ENCODE results near the gene TECPR1.

TECPR1 gene, protein sequence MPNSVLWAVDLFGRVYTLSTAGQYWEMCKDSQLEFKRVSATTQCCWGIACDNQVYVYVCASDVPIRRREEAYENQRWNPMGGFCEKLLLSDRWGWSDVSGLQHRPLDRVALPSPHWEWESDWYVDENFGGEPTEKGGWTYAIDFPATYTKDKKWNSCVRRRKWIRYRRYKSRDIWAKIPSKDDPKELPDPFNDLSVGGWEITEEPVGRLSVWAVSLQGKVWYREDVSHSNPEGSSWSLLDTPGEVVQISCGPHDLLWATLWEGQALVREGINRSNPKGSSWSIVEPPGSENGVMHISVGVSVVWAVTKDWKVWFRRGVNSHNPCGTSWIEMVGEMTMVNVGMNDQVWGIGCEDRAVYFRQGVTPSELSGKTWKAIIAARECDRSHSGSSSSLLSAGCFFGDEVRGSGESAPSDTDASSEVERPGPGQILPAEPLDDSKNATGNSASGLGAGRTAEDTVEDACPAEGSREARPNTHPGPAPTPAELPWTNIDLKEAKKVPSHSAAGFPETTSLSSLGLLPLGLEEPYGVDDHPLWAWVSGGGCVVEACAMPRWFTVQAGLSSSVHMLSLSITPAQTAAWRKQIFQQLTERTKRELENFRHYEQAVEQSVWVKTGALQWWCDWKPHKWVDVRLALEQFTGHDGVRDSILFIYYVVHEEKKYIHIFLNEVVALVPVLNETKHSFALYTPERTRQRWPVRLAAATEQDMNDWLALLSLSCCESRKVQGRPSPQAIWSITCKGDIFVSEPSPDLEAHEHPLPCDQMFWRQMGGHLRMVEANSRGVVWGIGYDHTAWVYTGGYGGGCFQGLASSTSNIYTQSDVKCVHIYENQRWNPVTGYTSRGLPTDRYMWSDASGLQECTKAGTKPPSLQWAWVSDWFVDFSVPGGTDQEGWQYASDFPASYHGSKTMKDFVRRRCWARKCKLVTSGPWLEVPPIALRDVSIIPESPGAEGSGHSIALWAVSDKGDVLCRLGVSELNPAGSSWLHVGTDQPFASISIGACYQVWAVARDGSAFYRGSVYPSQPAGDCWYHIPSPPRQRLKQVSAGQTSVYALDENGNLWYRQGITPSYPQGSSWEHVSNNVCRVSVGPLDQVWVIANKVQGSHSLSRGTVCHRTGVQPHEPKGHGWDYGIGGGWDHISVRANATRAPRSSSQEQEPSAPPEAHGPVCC

DNA sequence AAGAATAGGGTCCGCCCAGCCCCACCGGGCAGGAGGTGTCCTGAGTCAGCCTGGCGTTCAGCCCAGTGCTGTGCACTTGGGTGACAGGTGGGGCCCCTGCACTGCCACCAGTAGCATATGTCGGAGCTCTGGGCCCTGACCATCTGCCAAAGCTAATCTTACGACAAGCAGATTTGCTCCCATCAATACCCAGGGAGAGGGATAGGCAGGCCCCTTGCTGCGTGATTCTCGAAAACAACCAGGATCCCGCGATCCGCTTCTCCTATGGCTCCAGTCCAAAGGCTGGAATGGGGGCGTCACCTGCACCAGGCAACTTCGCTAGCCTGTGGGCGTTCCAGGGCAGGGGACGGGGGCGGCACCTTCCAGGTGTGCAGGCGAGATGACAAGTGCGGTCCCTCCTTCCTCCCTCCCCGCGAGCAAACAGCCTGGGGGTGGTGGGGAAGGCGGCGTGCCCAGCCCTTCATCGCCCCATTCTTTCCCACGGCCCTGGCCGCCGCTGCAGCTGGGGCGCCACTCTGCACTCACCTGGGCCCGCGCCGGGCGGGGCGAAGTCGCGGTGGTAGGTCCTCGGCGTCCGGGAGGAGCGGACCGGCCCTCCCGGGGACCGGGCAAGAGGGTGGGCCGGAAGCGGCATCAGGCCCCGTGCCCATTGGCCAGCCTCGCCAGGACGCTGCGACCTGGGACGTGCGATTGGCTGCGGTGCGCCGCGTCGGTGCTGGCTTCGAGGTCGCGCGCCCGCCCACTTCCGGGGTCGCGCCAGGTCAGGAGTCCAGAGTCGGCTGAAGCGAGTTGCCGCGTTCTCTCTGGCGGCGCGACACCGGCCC is at the start of gene TECPR1:
Gene TECPR1, minus strand, starts transcription at position 632 of the 824 bp plus-strand sequence. CDS start 6,086 bp downstream, outside the sequence.
- no peaks in the 10 kb centered on the region for H3K9me3 ChIP-seq
- peak within 1 kb of the TSS; percentile 81 for H3K4me3 ChIP-seq
- H3K36me3 ChIP-seq (replicated peaks), result peaks cover under 1% of the 10 kb centered on the region; the same call in 1 of the 2 replicates
- H3K27me3 ChIP-seq (ENCODE audit: low read depth), result no peaks in the 10 kb centered on the region
- in situ Hi-C loops (cut with MboI; ENCODE audit: low sequenced_read_pairs), result no loop called here
- DNase-seq (ENCODE audit: low spot score in 2 of 2), result peak; percentile 88 to 94
- no peaks in the 10 kb centered on the region; the same call in 1 of the 2 replicates for H3K4me1 ChIP-seq

DNA sequence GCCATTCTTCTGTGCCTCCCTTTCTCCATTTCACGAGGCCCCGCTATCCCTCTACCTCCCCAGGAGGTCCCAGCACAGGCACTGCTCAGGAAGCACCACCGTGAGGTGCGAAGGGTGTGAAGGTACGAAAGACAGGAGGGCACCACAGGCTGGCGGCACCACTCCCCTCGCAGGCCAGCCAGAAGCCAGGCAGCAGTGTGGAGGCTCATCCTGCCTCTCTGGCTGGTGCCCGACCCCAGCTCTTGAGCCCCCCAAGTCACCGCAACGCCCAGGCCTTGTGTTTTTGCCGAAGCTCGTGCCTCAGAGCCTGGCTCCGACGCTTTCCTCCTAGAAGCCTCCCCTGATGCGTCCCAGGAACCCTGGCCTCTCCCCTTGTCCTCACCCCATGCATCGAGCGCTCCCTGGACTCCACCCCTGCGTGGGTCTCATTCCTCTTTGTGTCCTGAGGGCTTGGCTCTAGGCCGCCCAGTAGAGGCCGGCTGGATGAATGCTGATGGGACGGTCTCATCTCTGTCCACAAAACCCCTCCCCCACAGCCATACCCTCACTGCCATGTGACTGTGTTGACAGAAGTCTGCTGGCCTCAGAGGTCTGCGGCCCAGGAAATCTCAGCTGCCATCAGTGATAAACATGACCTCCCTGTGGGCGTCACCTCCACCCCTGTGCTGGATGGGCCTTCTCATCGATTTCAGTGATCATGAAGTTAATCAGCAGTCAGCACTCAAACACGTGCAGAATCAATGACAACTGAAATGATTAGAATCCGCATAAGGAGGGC is 48.8 kb upstream of the TECPR1 start:
- DNase-seq (ENCODE audit: low spot score in 2 of 2), result no peak
- in situ Hi-C loops (cut with MboI; ENCODE audit: low sequenced_read_pairs), result no loop called here
- peaks cover 22% of the 10 kb centered on the region for H3K36me3 ChIP-seq (replicated peaks)
- H3K9me3 ChIP-seq, result no peaks in the 10 kb centered on the region
- no peak overlapping the region for H3K4me3 ChIP-seq
- H3K27me3 ChIP-seq (ENCODE audit: low read depth), result no peaks in the 10 kb centered on the region
- no peaks in the 10 kb centered on the region for H3K4me1 ChIP-seq

DNA sequence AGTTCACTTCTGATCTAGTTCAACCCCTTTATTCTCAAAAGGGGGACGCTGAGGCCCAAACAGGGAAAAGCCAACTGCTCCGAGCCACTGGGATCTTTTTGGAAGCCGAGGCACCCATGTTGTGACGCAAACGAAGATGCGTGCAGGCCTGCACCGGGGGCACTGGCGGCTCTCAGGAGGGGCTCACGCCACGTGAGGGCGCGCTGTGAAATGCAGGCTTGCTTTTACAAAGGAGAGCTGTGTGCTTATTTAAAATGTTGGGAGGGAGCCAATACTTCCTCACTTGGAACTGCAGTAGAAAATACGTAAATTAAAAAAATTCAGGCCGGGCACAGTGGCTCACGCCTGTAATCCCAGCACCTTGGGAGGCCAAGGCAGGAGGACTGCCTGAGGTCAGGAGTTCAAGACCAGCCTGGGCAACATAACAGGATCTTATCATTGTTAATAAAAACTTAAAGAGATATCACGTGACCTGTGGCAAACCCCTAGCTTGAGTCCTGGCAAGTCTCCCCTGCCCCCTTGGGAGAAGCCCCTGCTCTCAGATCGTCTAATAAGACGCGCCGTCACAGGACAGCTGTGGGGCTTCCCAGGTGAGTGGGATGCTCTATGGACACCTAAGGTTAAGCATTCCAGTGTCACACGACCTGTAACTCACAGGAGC is 45.7 kb upstream of the TECPR1 start:
- H3K4me3 ChIP-seq, result no peak overlapping the region
- in situ Hi-C loops (cut with MboI; ENCODE audit: low sequenced_read_pairs), result loop anchor here (10.0 kb wide), 1 partner anchor 547 kb away; no protein-coding TSS in a partner anchor

DNA sequence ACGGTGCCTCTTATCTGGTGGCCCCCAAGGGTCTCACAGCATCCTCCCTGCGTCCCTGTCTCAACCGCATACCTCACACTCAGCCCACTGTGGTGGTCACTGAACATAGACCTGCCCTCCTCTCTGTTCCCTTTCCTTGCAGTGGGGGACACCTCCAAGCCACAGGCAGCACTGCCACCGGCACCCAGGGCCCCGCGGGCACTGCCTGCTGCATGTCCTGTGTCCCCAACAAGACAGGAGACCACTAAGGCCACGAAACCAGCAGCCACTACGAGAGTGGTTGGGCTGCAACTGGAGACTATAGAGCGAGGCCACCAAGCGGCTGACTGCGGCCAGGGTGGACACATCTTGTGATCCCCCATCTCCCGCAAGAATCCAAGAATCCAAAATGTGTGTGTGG is 44.8 kb upstream of the TECPR1 start:
- H3K4me3 ChIP-seq, result no peak overlapping the region
- in situ Hi-C loops (cut with MboI; ENCODE audit: low sequenced_read_pairs), result loop anchor here (10.0 kb wide), 1 partner anchor 548 kb away; no protein-coding TSS in a partner anchor
- no peaks in the 10 kb centered on the region; the same call in 1 of the 2 replicates for H3K4me1 ChIP-seq
- DNase-seq (ENCODE audit: low spot score in 2 of 2), result no peak
- H3K27me3 ChIP-seq (ENCODE audit: low read depth), result no peaks in the 10 kb centered on the region
- no peaks in the 10 kb centered on the region for H3K9me3 ChIP-seq
- H3K36me3 ChIP-seq (replicated peaks), result peaks cover 36% of the 10 kb centered on the region

More for the DNA sequence above, 45.7 kb upstream of the TECPR1 start:
- H3K4me1 ChIP-seq, result no peaks in the 10 kb centered on the region
- no peak for DNase-seq (ENCODE audit: low spot score in 2 of 2)
- peaks cover 28% of the 10 kb centered on the region for H3K36me3 ChIP-seq (replicated peaks)
- no peaks in the 10 kb centered on the region for H3K9me3 ChIP-seq
- no peaks in the 10 kb centered on the region for H3K27me3 ChIP-seq (ENCODE audit: low read depth)

DNA sequence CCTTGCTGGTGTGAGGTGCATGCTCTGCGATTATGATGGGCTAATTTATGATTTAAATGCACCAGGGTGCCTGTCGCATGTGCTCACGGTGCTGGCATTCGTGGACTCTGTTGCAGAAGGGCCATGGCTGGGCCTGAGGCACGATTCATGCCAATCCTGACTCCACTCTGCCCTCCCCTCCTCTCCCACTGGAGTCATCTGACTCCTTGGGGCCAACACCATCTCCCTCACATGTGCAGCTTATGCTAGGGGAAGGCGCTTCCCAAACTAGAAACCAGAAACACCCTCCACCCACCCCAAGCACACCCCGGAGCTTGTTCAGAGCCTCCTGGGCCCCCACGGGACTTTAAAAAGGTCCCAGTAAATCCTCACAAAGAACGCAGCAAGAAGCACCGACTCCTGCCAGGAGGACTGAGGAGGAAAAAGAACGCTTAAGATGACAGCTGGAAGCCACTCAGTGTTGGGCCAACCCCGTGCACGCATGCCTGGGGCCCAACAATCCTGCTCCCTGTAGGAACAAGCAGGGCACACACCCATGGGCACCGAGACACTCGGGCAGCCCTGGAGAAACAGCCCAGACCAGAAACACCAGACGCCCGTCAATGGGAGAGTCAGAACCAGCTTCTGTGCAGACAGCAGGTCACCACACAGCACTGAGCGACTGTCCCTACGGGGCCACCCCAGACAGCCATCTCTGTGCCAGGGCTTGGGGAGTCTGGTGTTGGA is 43.6 kb upstream of the TECPR1 start:
- Histone ChIP-seq H3K36me3 (replicated peaks) (peaks cover 43% of the 10 kb centered on the region), H3K9me3 (no peaks in the 10 kb centered on the region)
- in situ Hi-C loops (cut with MboI; ENCODE audit: low sequenced_read_pairs), result loop anchor here (10.0 kb wide), 1 partner anchor 549 kb away; no protein-coding TSS in a partner anchor

DNA sequence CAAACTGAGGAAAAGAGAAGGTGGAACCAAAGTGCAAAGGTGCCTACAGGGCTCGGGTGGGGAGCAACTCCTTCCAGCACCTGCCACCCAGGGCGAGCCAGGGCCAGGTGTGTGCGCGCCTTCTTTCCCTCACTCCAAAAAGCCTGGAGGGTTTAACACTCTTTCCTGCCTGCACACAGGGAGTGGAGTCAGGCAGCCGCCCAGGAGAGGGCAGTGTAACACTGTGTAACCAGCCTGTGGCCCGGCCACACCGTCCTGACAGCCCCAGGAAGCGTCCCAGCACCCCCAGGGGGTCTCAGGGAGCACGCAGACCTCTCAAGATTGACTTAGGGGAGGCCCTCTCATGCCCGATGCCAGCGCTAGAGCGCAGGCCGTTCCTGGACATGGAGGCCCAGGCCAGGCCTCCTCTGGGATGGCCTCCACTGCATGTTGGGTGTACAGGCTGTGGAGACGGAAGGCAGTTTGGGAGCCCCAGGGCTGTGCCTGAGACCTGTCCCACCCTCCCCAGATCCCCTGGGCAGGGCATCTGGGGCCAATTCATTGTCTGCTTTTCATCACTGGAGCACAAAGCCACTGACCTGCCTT is 42.9 kb upstream of the TECPR1 start:
- in situ Hi-C loops (cut with MboI; ENCODE audit: low sequenced_read_pairs), result loop anchor here (10.0 kb wide), 1 partner anchor 550 kb away; no protein-coding TSS in a partner anchor

More for the DNA sequence above, 43.6 kb upstream of the TECPR1 start:
- Histone ChIP-seq H3K27me3 (ENCODE audit: low read depth) (no peaks in the 10 kb centered on the region), H3K4me3 (no peak overlapping the region), H3K4me1 (peaks cover 10% of the 10 kb centered on the region)
- DNase-seq (ENCODE audit: low spot score in 2 of 2), result no peak

DNA sequence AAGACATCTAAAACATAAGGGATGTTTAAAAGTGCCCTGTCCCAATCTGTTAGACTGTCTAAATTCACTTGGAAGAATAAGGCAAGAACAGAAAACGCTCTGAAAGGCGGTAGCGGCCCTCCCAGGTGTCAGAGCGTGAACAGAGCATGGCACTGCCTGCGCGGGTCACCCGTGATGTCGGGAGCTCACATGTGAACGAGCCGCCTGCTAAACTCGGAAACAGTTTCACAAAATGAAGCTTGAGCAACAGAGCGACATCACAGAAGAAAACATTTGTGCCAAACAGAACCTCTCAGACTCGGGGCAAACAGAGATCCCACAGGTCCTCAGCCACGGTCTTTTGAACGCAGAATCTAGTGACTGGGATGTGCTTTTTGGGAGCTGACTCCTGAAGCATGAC is 42.3 kb upstream of the TECPR1 start:
- in situ Hi-C loops (cut with MboI; ENCODE audit: low sequenced_read_pairs), result loop anchor here (10.0 kb wide), 1 partner anchor 550 kb away; no protein-coding TSS in a partner anchor

More for the DNA sequence above, 42.9 kb upstream of the TECPR1 start:
- Histone ChIP-seq H3K36me3 (replicated peaks) (peaks cover 43% of the 10 kb centered on the region), H3K4me1 (peaks cover 13% of the 10 kb centered on the region), H3K27me3 (ENCODE audit: low read depth) (no peaks in the 10 kb centered on the region), H3K9me3 (no peaks in the 10 kb centered on the region), H3K4me3 (no peak overlapping the region)
- peak; percentile 33 to 74 for DNase-seq (ENCODE audit: low spot score in 2 of 2)

DNA sequence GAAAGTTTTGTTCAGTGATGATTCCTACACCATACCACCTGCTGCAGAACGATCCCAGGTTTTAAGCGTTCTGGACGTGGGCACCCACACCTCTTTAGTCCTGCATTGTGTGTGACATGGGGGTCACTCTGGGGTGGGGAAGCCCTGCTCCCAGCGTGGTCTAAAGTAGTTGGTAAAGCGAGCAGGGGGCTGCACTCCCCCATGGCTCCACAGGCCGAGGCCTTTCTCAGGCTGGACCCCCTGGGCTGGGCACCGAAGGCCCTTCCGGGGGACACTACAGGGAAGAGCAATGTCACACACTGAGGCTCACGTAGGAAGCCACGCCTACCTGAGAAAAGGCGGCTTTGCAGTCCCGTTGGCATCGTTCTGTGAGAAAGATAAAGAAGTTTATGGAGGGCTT is 41.7 kb upstream of the TECPR1 start:
- Histone ChIP-seq H3K36me3 (replicated peaks) (peaks cover 46% of the 10 kb centered on the region), H3K4me1 (peaks cover 13% of the 10 kb centered on the region), H3K4me3 (no peak overlapping the region), H3K9me3 (no peaks in the 10 kb centered on the region), H3K27me3 (ENCODE audit: low read depth) (no peaks in the 10 kb centered on the region)
- in situ Hi-C loops (cut with MboI; ENCODE audit: low sequenced_read_pairs), result loop anchor here (10.0 kb wide), 1 partner anchor 551 kb away; no protein-coding TSS in a partner anchor
- DNase-seq (ENCODE audit: low spot score in 2 of 2), result no peak

More for the DNA sequence above, 42.3 kb upstream of the TECPR1 start:
- Histone ChIP-seq H3K27me3 (ENCODE audit: low read depth) (no peaks in the 10 kb centered on the region), H3K4me1 (peaks cover 13% of the 10 kb centered on the region), H3K36me3 (replicated peaks) (peaks cover 46% of the 10 kb centered on the region), H3K9me3 (no peaks in the 10 kb centered on the region), H3K4me3 (no peak overlapping the region)
- DNase-seq (ENCODE audit: low spot score in 2 of 2), result no peak

DNA sequence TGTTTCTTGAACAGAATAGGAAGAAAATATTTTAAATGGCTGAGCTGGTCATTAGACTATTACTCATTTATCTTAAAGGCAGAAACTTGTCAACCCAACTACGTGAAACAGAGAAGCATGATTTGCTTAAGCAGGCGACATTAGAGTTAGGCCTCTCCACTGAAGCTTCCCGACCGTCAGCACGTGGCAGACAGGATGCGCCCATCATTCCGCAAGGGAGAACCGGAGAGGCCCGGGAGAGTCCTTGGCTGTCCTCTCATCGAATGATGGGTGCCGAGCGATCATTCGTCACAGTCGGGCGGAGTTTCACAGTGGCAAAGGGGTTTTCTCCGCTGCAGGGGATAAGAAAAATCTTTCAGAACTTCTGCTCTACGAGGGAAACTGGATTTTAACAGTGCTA is 41.2 kb upstream of the TECPR1 start:
- H3K36me3 ChIP-seq (replicated peaks), result peaks cover 47% of the 10 kb centered on the region
- H3K27me3 ChIP-seq (ENCODE audit: low read depth), result no peaks in the 10 kb centered on the region
- no peak overlapping the region for H3K4me3 ChIP-seq
- no peaks in the 10 kb centered on the region for H3K9me3 ChIP-seq
- in situ Hi-C loops (cut with MboI; ENCODE audit: low sequenced_read_pairs), result loop anchor here (10.0 kb wide), 1 partner anchor 552 kb away; no protein-coding TSS in a partner anchor
- no peak for DNase-seq (ENCODE audit: low spot score in 2 of 2)
- peaks cover 13% of the 10 kb centered on the region for H3K4me1 ChIP-seq

DNA sequence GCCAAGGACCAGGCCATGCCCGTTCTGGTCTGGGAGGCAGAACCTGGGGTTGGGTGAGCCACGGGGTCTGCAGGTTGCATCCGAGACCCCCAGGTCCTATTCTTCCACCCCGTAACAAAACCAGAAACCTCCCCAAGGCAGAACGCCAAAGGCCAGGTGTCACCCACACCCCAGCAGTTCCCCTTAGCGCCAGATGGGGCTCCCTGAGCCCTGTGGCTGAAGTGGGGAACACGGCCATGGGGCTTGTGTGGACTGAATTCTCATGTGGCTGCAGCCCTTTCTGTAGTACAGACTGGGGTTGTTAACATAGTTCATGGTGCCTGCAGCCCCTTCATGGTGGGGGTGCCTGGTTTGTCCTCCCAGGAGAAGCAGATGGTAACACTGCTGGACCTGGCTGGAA is 39.7 kb upstream of the TECPR1 start:
- Histone ChIP-seq H3K4me3 (no peak overlapping the region), H3K27me3 (ENCODE audit: low read depth) (no peaks in the 10 kb centered on the region), H3K9me3 (no peaks in the 10 kb centered on the region), H3K36me3 (replicated peaks) (peaks cover 53% of the 10 kb centered on the region), H3K4me1 (peaks cover 13% of the 10 kb centered on the region)
- no peak for DNase-seq (ENCODE audit: low spot score in 2 of 2)
- in situ Hi-C loops (cut with MboI; ENCODE audit: low sequenced_read_pairs), result loop anchor here (10.0 kb wide), 1 partner anchor 553 kb away; no protein-coding TSS in a partner anchor
